Activated naive CD8-positive, alpha-beta T cell treated with anti-CD3 and anti-CD28 coated beads for 36 hours (primary cell): ENCODE data around the gene NTN4. TPM values are rescaled to one million over a fixed set of nuclear protein-coding genes. Genes with fewer than 3 reads are reported as not detected.
"Not testable (repeated sequence)": the region's sequence is repeated elsewhere in the genome, so short reads cannot be mapped to it uniquely, and the experiment has no call there.

Experiments used
- DNase-seq: peaks from one replicate; pipeline ENCODE4 v3.0.0; 2021
- H3K27ac Mint-ChIP-seq: one replicate; pipeline ENCODE4 v1.8.0; 2022; ENCODE audit warnings: mild to moderate bottlenecking, moderate library complexity, mixed read lengths
- H3K27me3 Mint-ChIP-seq: one replicate; pipeline ENCODE4 v1.8.0; 2022; ENCODE audit warnings: mild to moderate bottlenecking, mixed read lengths
- H3K36me3 Mint-ChIP-seq: one replicate; pipeline ENCODE4 v1.8.0; 2021; ENCODE audit warnings: mild to moderate bottlenecking, mixed read lengths
- H3K4me1 Mint-ChIP-seq: one replicate; pipeline ENCODE4 v1.8.0; 2021; ENCODE audit warnings: mixed read lengths
- H3K4me3 Mint-ChIP-seq: one replicate; pipeline ENCODE4 v1.8.0; 2022; ENCODE audit warnings: mild to moderate bottlenecking, moderate library complexity, mixed read lengths
- H3K9me3 Mint-ChIP-seq: one replicate; pipeline ENCODE4 v1.8.0; 2022; ENCODE audit warnings: mixed read lengths
- total RNA-seq, 2 experiments: library from RNA; stranded (reverse); gene quantifications; one replicate each; pipeline ENCODE4 v1.2.3, GENCODE V29; 2021

NTN4 gene
- total RNA-seq, 2 experiments from 2014 or later = not detected

DNA sequence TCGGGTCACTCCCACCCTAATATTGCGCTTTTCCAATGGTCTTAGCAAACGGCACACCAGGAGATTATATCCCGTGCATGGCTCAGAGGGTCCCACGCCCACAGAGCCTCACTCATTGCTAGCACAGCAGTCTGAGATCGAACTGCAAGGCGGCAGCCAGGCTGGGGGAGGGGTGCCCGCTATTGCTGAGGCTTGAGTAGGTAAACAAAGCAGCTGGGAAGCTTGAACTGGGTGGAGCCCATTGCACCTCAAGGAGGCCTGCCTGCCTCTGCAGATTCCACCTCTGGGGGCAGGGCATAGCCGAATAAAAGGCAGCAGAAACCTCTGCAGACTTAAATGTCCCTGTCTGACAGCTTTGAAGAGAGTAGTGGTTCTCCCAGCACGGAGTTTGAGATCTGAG lies 15.1 kb downstream of the NTN4 start:
- not testable (repeated sequence) for H3K9me3 Mint-ChIP-seq, H3K27ac Mint-ChIP-seq, H3K4me3 Mint-ChIP-seq, H3K36me3 Mint-ChIP-seq, DNase-seq, H3K4me1 Mint-ChIP-seq
- peaks cover 23% of the 10 kb centered on the region for H3K27me3 Mint-ChIP-seq

DNA sequence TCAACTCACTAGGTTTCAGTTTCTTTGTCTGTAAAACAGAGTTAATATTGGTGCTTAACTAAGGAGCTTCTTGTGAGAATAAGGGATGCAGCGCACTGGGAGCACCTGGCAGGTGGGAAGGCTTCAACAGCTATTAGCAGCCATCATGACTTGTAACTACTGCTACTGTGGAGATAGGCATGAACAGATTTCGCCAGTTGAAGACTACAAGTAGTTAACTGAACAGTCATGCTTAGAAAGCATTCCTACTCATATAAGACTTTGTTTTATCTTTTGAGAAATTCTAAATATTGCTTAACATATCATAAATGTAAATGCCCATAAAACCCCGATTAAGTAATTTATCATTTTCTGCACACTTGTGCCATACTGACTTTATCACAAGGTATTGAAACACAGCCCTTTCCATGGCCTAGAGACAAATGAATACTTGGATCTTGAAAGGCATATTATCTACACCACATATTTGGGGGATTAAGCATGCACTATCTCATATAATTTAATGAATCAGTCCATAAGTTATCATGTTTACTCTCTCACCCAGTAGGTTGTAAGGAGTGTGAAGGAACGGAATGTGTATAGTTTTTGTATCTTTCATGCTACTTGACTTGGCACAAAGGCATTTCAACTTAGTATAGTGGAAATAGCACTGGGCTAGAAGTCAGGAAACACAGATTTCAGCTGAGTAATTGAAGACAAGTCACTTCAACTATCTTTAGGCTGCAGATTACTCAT lies 16.1 kb downstream of the NTN4 start:
- no peak for DNase-seq
- H3K4me1 Mint-ChIP-seq = no peaks in the 10 kb centered on the region
- no peak overlapping the region for H3K27ac Mint-ChIP-seq
- peaks cover 2% of the 10 kb centered on the region for H3K36me3 Mint-ChIP-seq
- peaks cover 27% of the 10 kb centered on the region for H3K27me3 Mint-ChIP-seq
- no peak overlapping the region for H3K4me3 Mint-ChIP-seq
- peaks cover 8% of the 10 kb centered on the region for H3K9me3 Mint-ChIP-seq

DNA sequence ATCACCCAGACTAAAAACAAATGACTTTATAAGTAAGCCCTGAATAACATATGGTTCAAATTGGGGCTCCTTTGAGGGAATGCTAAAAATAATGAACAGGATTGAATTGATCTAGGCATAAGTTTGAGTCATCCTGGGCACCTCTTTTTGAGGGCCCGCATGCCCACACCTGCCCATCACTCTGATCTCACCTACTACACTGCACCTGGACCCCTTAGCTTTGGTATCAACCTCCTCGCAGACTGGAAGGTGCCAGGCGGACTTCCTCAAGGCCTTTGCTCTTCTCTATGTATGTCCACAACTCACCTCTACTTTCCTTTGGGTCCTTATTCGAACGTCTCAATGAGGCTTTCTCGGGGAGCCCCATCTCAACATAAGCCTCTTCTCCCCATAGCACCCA lies 17.2 kb downstream of the NTN4 start:
- H3K27me3 Mint-ChIP-seq = peaks cover 24% of the 10 kb centered on the region
- H3K36me3 Mint-ChIP-seq = peaks cover 2% of the 10 kb centered on the region
- no peak overlapping the region for H3K4me3 Mint-ChIP-seq
- H3K9me3 Mint-ChIP-seq = peaks cover 8% of the 10 kb centered on the region
- no peak for DNase-seq
- H3K27ac Mint-ChIP-seq = no peak overlapping the region
- no peaks in the 10 kb centered on the region for H3K4me1 Mint-ChIP-seq

DNA sequence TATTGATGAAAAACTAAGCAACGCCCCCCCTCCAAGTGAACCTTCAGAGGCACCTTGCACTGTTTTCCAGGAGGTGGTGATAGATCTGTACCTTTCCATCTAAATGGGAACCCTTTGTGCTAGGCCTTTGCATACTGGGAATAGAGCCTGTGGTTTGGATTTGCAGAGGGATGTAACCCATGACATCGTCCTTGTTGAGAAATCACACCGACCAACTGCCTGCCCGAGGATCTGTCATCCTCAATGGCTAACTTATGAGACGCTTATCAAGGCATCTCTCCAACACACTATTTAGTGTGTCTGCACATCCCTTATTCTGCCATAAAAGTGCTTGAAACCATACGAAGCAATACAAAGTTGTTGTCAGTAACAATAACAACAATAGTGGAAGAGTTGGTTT lies 22.9 kb downstream of the NTN4 start:
- no peak for DNase-seq
- H3K4me3 Mint-ChIP-seq = no peak overlapping the region
- H3K36me3 Mint-ChIP-seq = no peaks in the 10 kb centered on the region
- no peaks in the 10 kb centered on the region for H3K4me1 Mint-ChIP-seq
- H3K27ac Mint-ChIP-seq = no peak overlapping the region
- H3K9me3 Mint-ChIP-seq = no peaks in the 10 kb centered on the region
- peaks cover 23% of the 10 kb centered on the region for H3K27me3 Mint-ChIP-seq

- DNase-seq = no peak
- peaks cover 19% of the 10 kb centered on the region for H3K27me3 Mint-ChIP-seq
- H3K36me3 Mint-ChIP-seq = no peaks in the 10 kb centered on the region
- no peaks in the 10 kb centered on the region for H3K9me3 Mint-ChIP-seq
- no peaks in the 10 kb centered on the region for H3K4me1 Mint-ChIP-seq
- no peak overlapping the region for H3K27ac Mint-ChIP-seq
- H3K4me3 Mint-ChIP-seq = no peak overlapping the region
Observed at GRCh38 chr12:95766356-95767019, 24.1 kb downstream of the NTN4 start.

DNA sequence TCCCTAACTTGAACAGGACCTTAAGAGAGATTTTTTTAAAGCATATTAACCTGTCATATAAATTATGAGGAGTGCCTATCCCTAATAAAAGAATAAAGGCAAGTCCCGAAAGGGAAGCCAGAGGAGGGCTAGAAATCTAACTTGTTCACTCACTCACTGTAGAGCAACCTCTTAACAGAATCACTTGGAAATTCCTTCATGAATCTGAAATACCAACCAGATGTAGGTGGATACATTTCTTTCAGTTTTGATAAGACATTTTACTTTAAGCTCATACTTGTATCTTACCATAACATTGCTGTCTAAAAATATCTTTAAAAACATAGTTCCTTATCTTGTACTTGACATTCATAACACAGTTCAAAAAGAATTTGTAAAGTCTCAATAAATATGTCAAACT lies 25.7 kb downstream of the NTN4 start:
- Mint-ChIP-seq H3K27ac (no peak overlapping the region), H3K4me1 (no peaks in the 10 kb centered on the region), H3K36me3 (no peaks in the 10 kb centered on the region), H3K9me3 (no peaks in the 10 kb centered on the region), H3K27me3 (peaks cover 16% of the 10 kb centered on the region), H3K4me3 (no peak overlapping the region)
- no peak for DNase-seq

GRCh38 chr12:95763809-95764253 lies 26.7 kb downstream of the NTN4 start:
- Mint-ChIP-seq H3K36me3 (no peaks in the 10 kb centered on the region), H3K27ac (no peak overlapping the region), H3K4me1 (no peaks in the 10 kb centered on the region), H3K9me3 (no peaks in the 10 kb centered on the region), H3K4me3 (no peak overlapping the region), H3K27me3 (peaks cover 16% of the 10 kb centered on the region)
- DNase-seq = no peak

GRCh38 chr12:95762123-95762785 lies 28.3 kb downstream of the NTN4 start:
- no peak for DNase-seq
- Mint-ChIP-seq H3K27ac (no peak overlapping the region), H3K36me3 (no peaks in the 10 kb centered on the region), H3K9me3 (no peaks in the 10 kb centered on the region), H3K4me3 (no peak overlapping the region), H3K27me3 (peaks cover 16% of the 10 kb centered on the region), H3K4me1 (no peaks in the 10 kb centered on the region)

- H3K4me3 Mint-ChIP-seq = no peak overlapping the region
- no peaks in the 10 kb centered on the region for H3K36me3 Mint-ChIP-seq
- peaks cover 11% of the 10 kb centered on the region for H3K27me3 Mint-ChIP-seq
- no peaks in the 10 kb centered on the region for H3K4me1 Mint-ChIP-seq
- no peak for DNase-seq
- no peak overlapping the region for H3K27ac Mint-ChIP-seq
- H3K9me3 Mint-ChIP-seq = no peaks in the 10 kb centered on the region
Observed at GRCh38 chr12:95760371-95760770, 30.2 kb downstream of the NTN4 start.

DNA sequence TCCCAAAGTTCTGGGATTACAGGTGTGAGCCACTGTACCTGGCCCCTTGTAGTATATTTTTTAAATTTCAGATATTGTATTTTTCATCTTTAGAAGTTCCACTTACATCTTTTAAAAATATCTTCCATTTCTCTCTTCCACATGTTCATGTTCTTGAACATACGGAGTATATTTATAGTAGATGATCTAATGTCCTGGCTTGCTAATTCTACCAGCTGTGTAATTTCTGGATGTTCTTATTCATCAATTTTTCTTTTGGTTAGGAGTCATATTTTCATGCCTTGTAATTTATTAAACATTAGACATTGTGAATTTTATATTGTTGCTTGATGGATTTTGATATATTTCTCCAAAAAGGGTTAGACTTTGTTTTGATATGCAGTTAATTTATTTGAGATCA lies 30.8 kb downstream of the NTN4 start:
- H3K4me3 Mint-ChIP-seq = no peak overlapping the region
- no peaks in the 10 kb centered on the region for H3K36me3 Mint-ChIP-seq
- DNase-seq = no peak
- peaks cover 11% of the 10 kb centered on the region for H3K27me3 Mint-ChIP-seq
- H3K9me3 Mint-ChIP-seq = no peaks in the 10 kb centered on the region
- no peak overlapping the region for H3K27ac Mint-ChIP-seq
- no peaks in the 10 kb centered on the region for H3K4me1 Mint-ChIP-seq

DNA sequence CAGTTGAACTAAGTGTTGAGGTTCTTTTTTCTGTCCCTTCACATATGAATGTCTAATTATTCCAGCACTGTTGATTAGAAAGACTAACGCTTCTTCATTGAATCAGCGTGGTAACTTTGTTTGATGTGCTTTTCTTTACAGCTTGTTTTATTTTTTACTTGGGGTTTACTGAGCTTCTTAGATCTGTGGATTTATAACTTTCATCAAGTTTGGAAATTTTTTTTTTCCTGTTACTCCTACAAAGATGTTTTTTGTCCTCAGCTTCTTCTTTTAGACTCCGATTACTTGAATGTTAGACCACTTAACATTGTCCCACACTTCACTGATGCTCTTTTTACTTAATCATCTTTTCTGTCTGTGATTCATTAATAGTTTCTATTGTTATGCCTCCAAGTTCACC lies 31.5 kb downstream of the NTN4 start:
- Mint-ChIP-seq H3K27ac (no peak overlapping the region), H3K27me3 (peaks cover 11% of the 10 kb centered on the region), H3K4me1 (no peaks in the 10 kb centered on the region), H3K4me3 (no peak overlapping the region), H3K9me3 (no peaks in the 10 kb centered on the region), H3K36me3 (no peaks in the 10 kb centered on the region)
- DNase-seq = no peak

- peaks cover 4% of the 10 kb centered on the region for H3K27me3 Mint-ChIP-seq
- no peaks in the 10 kb centered on the region for H3K9me3 Mint-ChIP-seq
- DNase-seq = no peak
- H3K4me1 Mint-ChIP-seq = no peaks in the 10 kb centered on the region
- no peaks in the 10 kb centered on the region for H3K36me3 Mint-ChIP-seq
- H3K4me3 Mint-ChIP-seq = no peak overlapping the region
- no peak overlapping the region for H3K27ac Mint-ChIP-seq
Observed at GRCh38 chr12:95756362-95756761, 34.2 kb downstream of the NTN4 start.

GRCh38 chr12:95755261-95755865 lies 35.2 kb downstream of the NTN4 start:
- peaks cover under 1% of the 10 kb centered on the region for H3K27me3 Mint-ChIP-seq
- H3K36me3 Mint-ChIP-seq = no peaks in the 10 kb centered on the region
- H3K27ac Mint-ChIP-seq = no peak overlapping the region
- no peak overlapping the region for H3K4me3 Mint-ChIP-seq
- H3K9me3 Mint-ChIP-seq = no peaks in the 10 kb centered on the region
- no peaks in the 10 kb centered on the region for H3K4me1 Mint-ChIP-seq
- no peak for DNase-seq

DNA sequence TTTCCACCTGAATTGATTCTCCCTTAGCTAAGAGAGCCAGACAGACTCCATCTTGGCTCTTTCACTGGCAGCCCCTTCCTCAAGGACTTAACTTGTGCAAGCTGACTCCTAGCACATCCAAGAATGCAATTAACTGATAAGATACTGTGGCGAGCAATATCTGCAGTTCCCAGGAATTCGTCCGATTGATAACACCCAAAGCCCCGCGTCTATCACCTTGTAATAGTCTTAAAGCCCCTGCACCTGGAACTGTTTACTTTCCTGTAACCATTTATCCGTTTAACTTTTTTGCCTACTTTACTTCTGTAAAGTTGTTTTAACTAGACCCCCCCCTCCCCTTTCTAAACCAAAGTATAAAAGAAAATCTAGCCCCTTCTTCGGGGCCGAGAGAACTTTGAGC lies 44.5 kb downstream of the NTN4 start:
- not testable (repeated sequence) for H3K4me1 Mint-ChIP-seq, H3K27me3 Mint-ChIP-seq, H3K4me3 Mint-ChIP-seq, DNase-seq, H3K36me3 Mint-ChIP-seq, H3K27ac Mint-ChIP-seq
- H3K9me3 Mint-ChIP-seq = peaks cover 11% of the 10 kb centered on the region

GRCh38 chr12:95742586-95742985 lies 48.0 kb downstream of the NTN4 start:
- no peaks in the 10 kb centered on the region for H3K4me1 Mint-ChIP-seq
- no peak overlapping the region for H3K27ac Mint-ChIP-seq
- peaks cover 2% of the 10 kb centered on the region for H3K36me3 Mint-ChIP-seq
- DNase-seq = no peak
- peaks cover 11% of the 10 kb centered on the region for H3K9me3 Mint-ChIP-seq
- no peak overlapping the region for H3K4me3 Mint-ChIP-seq
- H3K27me3 Mint-ChIP-seq = no peaks in the 10 kb centered on the region
